Mesothelial cell of epicardium (in vitro differentiated cells): ENCODE measurements around the gene MAPK13. TPM values are rescaled to one million over a fixed set of nuclear protein-coding genes. Genes with fewer than 3 reads are reported as not detected.

Experiments used
- DNase-seq, 2 experiments: peaks; one replicate each; pipeline ENCODE4 v3.0.0; 2021; ENCODE audit warnings: low spot score in 2 of 2; ENCODE audit not compliant: unreplicated experiment in 2 of 2
- H3K27ac Mint-ChIP-seq: 2 replicates; pipeline ENCODE4 v1.8.0; 2021; ENCODE audit warnings: mixed read lengths
- H3K27me3 Mint-ChIP-seq: 2 replicates; pipeline ENCODE4 v1.8.0; 2021; ENCODE audit warnings: low read depth, mixed read lengths
- H3K36me3 Mint-ChIP-seq: 2 replicates; pipeline ENCODE4 v1.8.0; 2021; ENCODE audit warnings: mixed read lengths
- H3K4me1 Mint-ChIP-seq: 2 replicates; pipeline ENCODE4 v1.8.0; 2021; ENCODE audit warnings: mixed read lengths
- H3K4me3 Mint-ChIP-seq: 2 replicates; pipeline ENCODE4 v1.8.0; 2021; ENCODE audit warnings: mild to moderate bottlenecking, moderate library complexity, mixed read lengths
- H3K9me3 Mint-ChIP-seq: 2 replicates; pipeline ENCODE4 v1.8.0; 2021; ENCODE audit warnings: mixed read lengths
- CTCF ChIP-seq: fragments of 200-600 bp; sonication (generic); IDR thresholded peaks from one replicate; pipeline ENCODE4 v1.5.0; 2021; ENCODE audit warnings: antibody characterized with exemption; ENCODE audit not compliant: unreplicated experiment
- total RNA-seq: library from RNA; stranded (reverse); gene quantifications from 3 replicates; pipeline ENCODE4 v1.2.1, GENCODE V29; 2021

MAPK13 gene
- total RNA-seq, 1 donor from 2014 or later = 20.6 TPM

GRCh38 chr6:36141961-36142360, 11.6 kb downstream of the MAPK13 start:
- Mint-ChIP-seq H3K9me3 (peaks cover 1% of the 10 kb centered on the region), H3K4me3 (no peak overlapping the region), H3K4me1 (peaks cover 6% of the 10 kb centered on the region), H3K27me3 (no peaks in the 10 kb centered on the region), H3K27ac (no peak overlapping the region), H3K36me3 (peaks cover 8% of the 10 kb centered on the region)
- DNase-seq = no peak
- no peak for TF ChIP-seq CTCF

- Mint-ChIP-seq H3K4me3 (no peak overlapping the region), H3K36me3 (peaks cover 6% of the 10 kb centered on the region), H3K4me1 (peaks cover 6% of the 10 kb centered on the region), H3K27me3 (no peaks in the 10 kb centered on the region), H3K9me3 (peaks cover 9% of the 10 kb centered on the region), H3K27ac (no peak overlapping the region)
- DNase-seq = no peak
- no peak for TF ChIP-seq CTCF
Observed at GRCh38 chr6:36142971-36143838, 12.9 kb downstream of the MAPK13 start.

DNA sequence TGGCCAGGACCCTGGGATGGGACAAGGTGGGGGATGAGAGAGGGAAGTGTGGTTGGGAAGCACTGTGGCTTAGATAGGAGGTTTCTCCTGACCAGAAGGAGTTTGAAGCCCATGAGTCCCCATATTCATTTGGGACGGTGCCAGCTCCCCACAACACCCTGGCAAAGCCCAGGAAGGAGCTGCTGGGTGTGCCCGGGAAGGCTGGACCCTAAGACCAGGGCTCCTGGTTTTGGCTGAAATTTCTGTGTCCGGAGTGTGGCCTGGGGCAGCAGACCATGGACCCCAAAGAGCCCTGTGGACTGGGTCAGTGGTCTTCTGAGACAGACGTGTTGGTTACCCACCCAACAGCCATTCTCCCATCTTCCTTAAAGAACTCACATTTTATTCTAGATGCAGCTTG, 15.2 kb downstream of the MAPK13 start:
- H3K9me3 Mint-ChIP-seq = peaks cover 16% of the 10 kb centered on the region
- no peaks in the 10 kb centered on the region for H3K27me3 Mint-ChIP-seq
- peaks cover under 1% of the 10 kb centered on the region for H3K4me1 Mint-ChIP-seq
- H3K27ac Mint-ChIP-seq = no peak overlapping the region
- no peak for DNase-seq
- H3K36me3 Mint-ChIP-seq = peaks cover 2% of the 10 kb centered on the region
- no peak for TF ChIP-seq CTCF
- H3K4me3 Mint-ChIP-seq = no peak overlapping the region

- DNase-seq = no peak
- no peak for TF ChIP-seq CTCF
- H3K4me1 Mint-ChIP-seq = peaks cover 3% of the 10 kb centered on the region
Observed at GRCh38 chr6:36147294-36147693, 17.0 kb downstream of the MAPK13 start.

GRCh38 chr6:36149476-36149875, 19.2 kb downstream of the MAPK13 start:
- Mint-ChIP-seq H3K4me3 (no peak overlapping the region), H3K4me1 (peaks cover 4% of the 10 kb centered on the region), H3K9me3 (peaks cover 27% of the 10 kb centered on the region), H3K27me3 (no peaks in the 10 kb centered on the region), H3K27ac (no peak overlapping the region), H3K36me3 (peaks cover 10% of the 10 kb centered on the region)
- TF ChIP-seq CTCF = no peak
- no peak for DNase-seq

More at GRCh38 chr6:36147294-36147693, 17.0 kb downstream of the MAPK13 start:
- Mint-ChIP-seq H3K27me3 (no peaks in the 10 kb centered on the region), H3K9me3 (peaks cover 16% of the 10 kb centered on the region), H3K27ac (no peak overlapping the region), H3K36me3 (no peaks in the 10 kb centered on the region), H3K4me3 (no peak overlapping the region)
